HEK293 (cell line): Measurements from ENCODE around the gene ATP2B3.
A peak's percentile ranks its signal among the peaks of the same experiment; 100 is the strongest.

ENCODE experiments used
- CTCF ChIA-PET: fragments of 350-600 bp; formaldehyde crosslinking; extraction: SDS; loops from one replicate; lab custom pipeline; 2021; ENCODE audit warnings: antibody characterized with exemption; lab: Yijun Ruan, JAX
- POLR2A ChIA-PET: fragments of 300-600 bp; formaldehyde crosslinking; extraction: SDS; loops from one replicate; lab custom pipeline; 2020; ENCODE audit warnings: antibody characterized with exemption, inconsistent platforms; lab: Yijun Ruan, JAX
- H3K27ac ChIP-seq: fragments of 200-500 bp; sonication (Bioruptor generic); 2 replicates; pipeline ENCODE4 v1.5.1; 2014; ENCODE audit warnings: low read depth, low read length, control low read depth, inconsistent platforms; ENCODE audit errors: extremely low read depth
- H3K36me3 ChIP-seq, 2 experiments: fragments of 200-500 bp in 1 of 2; sonication (Bioruptor generic) in 1 of 2; 1 replicate in 1 of 2; 2 replicates in 1 of 2; pipeline ENCODE4 v1.5.1; 2014 to 2017; ENCODE audit warnings: inconsistent platforms in 2 of 2, low read length in 2 of 2; ENCODE audit not compliant: control insufficient read depth in 2 of 2, insufficient read depth in 1 of 2
- H3K4me1 ChIP-seq: fragments of 200-500 bp; sonication (Bioruptor generic); 2 replicates; pipeline ENCODE4 v1.5.1; 2014; ENCODE audit warnings: mild to moderate bottlenecking, low read length, inconsistent platforms; ENCODE audit not compliant: control insufficient read depth, insufficient read depth
- H3K4me3 ChIP-seq: 2 replicates; pipeline ENCODE4 v1.5.1; 2011; ENCODE audit warnings: low read depth, mild to moderate bottlenecking, control low read depth, low read length, moderate library complexity
- H3K9me3 ChIP-seq: fragments of 200-500 bp; sonication (Bioruptor generic); 2 replicates; pipeline ENCODE4 v1.5.1; 2014; ENCODE audit warnings: low read depth, low read length, inconsistent platforms; ENCODE audit not compliant: control insufficient read depth, insufficient read depth
- EGR2 ChIP-seq: fragments of 450-650 bp; formaldehyde crosslinking; IDR thresholded peaks from 2 replicates; pipeline ENCODE4 v1.5.1; 2016; ENCODE audit warnings: low read depth, missing biosample characterization, missing genetic modification characterization
- KLF10 ChIP-seq: fragments of 450-650 bp; IDR thresholded peaks from 2 replicates; pipeline ENCODE4 v1.5.1; 2018; ENCODE audit warnings: missing biosample characterization, mild to moderate bottlenecking, missing genetic modification characterization
- SCRT2 ChIP-seq: fragments of 450-650 bp; formaldehyde crosslinking; IDR thresholded peaks from 2 replicates; pipeline ENCODE4 v1.5.1; 2016; ENCODE audit warnings: missing biosample characterization, missing genetic modification characterization
- TRIM28 ChIP-seq: IDR thresholded peaks from 2 replicates; pipeline ENCODE4 v1.6.1; 2011; ENCODE audit warnings: low read length, control low read depth, borderline replicate concordance
- ZBTB11 ChIP-seq: fragments of 450-650 bp; formaldehyde crosslinking; conservative IDR thresholded peaks from 2 replicates; pipeline ENCODE4 v1.5.1; 2016; ENCODE audit warnings: low read depth, missing biosample characterization, missing genetic modification characterization
- ZFHX2 ChIP-seq: fragments of 450-650 bp; formaldehyde crosslinking; conservative IDR thresholded peaks from 2 replicates; pipeline ENCODE4 v1.5.1; 2016; ENCODE audit warnings: missing biosample characterization, missing genetic modification characterization
- ZFP69B ChIP-seq: fragments of 450-650 bp; formaldehyde crosslinking; IDR thresholded peaks from 2 replicates; pipeline ENCODE4 v1.5.1; 2016; ENCODE audit warnings: missing biosample characterization, missing genetic modification characterization
- ZIC2 ChIP-seq: fragments of 450-650 bp; formaldehyde crosslinking; IDR thresholded peaks from 2 replicates; pipeline ENCODE4 v1.5.1; 2016; ENCODE audit warnings: missing biosample characterization, missing genetic modification characterization
- ZNF169 ChIP-seq: fragments of 450-650 bp; formaldehyde crosslinking; IDR thresholded peaks from 2 replicates; pipeline ENCODE4 v1.5.1; 2016; ENCODE audit warnings: missing biosample characterization, missing genetic modification characterization
- ZNF214 ChIP-seq: fragments of 450-650 bp; formaldehyde crosslinking; IDR thresholded peaks from 2 replicates; pipeline ENCODE4 v1.5.1; 2017; ENCODE audit warnings: missing biosample characterization, mild to moderate bottlenecking, missing genetic modification characterization, borderline replicate concordance
- ZNF266 ChIP-seq: fragments of 450-650 bp; formaldehyde crosslinking; IDR thresholded peaks from 2 replicates; pipeline ENCODE4 v1.5.1; 2016; ENCODE audit warnings: missing biosample characterization, missing genetic modification characterization, low read depth
- ZNF302 ChIP-seq: fragments of 450-650 bp; formaldehyde crosslinking; IDR thresholded peaks from 2 replicates; pipeline ENCODE4 v1.5.1; 2016; ENCODE audit warnings: missing biosample characterization, missing genetic modification characterization, low read depth
- ZNF311 ChIP-seq: fragments of 450-650 bp; formaldehyde crosslinking; IDR thresholded peaks from 2 replicates; pipeline ENCODE4 v1.5.1; 2017; ENCODE audit warnings: missing biosample characterization, missing genetic modification characterization, borderline replicate concordance
- ZNF416 ChIP-seq: fragments of 450-650 bp; formaldehyde crosslinking; IDR thresholded peaks from 2 replicates; pipeline ENCODE4 v1.5.1; 2016; ENCODE audit warnings: missing biosample characterization, missing genetic modification characterization
- ZNF423 ChIP-seq: fragments of 450-650 bp; formaldehyde crosslinking; IDR thresholded peaks from 2 replicates; pipeline ENCODE4 v1.5.1; 2016; ENCODE audit warnings: missing biosample characterization, missing genetic modification characterization
- ZNF501 ChIP-seq: fragments of 450-650 bp; formaldehyde crosslinking; IDR thresholded peaks from 2 replicates; pipeline ENCODE4 v1.5.1; 2016; ENCODE audit warnings: missing biosample characterization, missing genetic modification characterization
- ZNF510 ChIP-seq: fragments of 450-650 bp; formaldehyde crosslinking; IDR thresholded peaks from 2 replicates; pipeline ENCODE4 v1.5.1; 2018; ENCODE audit warnings: mild to moderate bottlenecking, missing genetic modification characterization, missing biosample characterization; ENCODE audit not compliant: insufficient replicate concordance
- ZNF514 ChIP-seq: fragments of 450-650 bp; formaldehyde crosslinking; IDR thresholded peaks from 2 replicates; pipeline ENCODE4 v1.5.1; 2016; ENCODE audit warnings: missing biosample characterization, missing genetic modification characterization
- ZNF529 ChIP-seq: fragments of 450-650 bp; formaldehyde crosslinking; IDR thresholded peaks from 2 replicates; pipeline ENCODE4 v1.5.1; 2017; ENCODE audit warnings: missing genetic modification characterization, missing biosample characterization; ENCODE audit not compliant: insufficient replicate concordance
- ZNF560 ChIP-seq: fragments of 450-650 bp; formaldehyde crosslinking; IDR thresholded peaks from 2 replicates; pipeline ENCODE4 v1.5.1; 2017; ENCODE audit warnings: missing biosample characterization, missing genetic modification characterization, borderline replicate concordance
- ZNF792 ChIP-seq: fragments of 450-650 bp; formaldehyde crosslinking; IDR thresholded peaks from 2 replicates; pipeline ENCODE4 v1.5.1; 2016; ENCODE audit warnings: missing biosample characterization, missing genetic modification characterization

Gene ATP2B3

DNA sequence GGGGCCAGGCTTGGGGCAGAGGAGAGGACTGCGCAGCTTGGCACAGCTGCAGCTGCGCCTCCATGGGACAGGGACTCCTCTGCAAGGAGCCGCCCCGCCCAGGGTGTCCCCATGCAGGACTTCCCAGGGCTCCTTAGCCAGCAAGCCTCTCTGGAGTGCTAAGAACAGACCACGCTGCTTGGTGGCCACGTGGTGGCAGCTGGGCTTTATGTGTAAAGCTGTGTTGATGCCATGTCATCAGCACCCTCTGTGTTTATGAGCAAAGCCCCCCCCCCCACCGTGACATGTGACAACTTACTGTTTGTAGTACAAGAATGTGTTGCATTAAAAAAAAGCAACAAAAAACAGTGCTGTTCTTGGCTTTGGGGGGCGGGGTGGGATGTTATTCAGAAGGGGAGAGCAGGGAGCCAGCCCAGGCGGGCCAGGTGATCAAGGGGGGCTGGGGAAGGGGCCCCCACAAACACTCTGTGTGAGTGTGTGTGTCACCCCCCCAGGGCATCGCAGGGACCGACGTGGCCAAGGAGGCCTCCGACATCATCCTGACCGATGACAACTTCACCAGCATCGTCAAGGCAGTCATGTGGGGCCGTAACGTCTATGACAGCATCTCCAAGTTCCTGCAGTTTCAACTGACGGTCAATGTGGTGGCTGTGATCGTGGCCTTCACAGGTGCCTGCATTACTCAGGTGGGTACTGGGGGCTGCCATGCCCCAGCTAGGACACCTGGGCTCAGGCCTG is 40.3 kb downstream of the ATP2B3 start:
- H3K9me3 ChIP-seq = no peaks in the 10 kb centered on the region
- POLR2A ChIA-PET = no interaction called here

GRCh38 chrX:153560000-153560399 is 42.6 kb downstream of the ATP2B3 start:
- no peaks in the 10 kb centered on the region for H3K4me1 ChIP-seq
- POLR2A ChIA-PET = no interaction called here
- TF ChIP-seq ZNF302 (tag by site-specific recombination) (no peak), TRIM28 (no peak), KLF10 (tag by site-specific recombination) (no peak), ZNF560 (tag by site-specific recombination) (no peak), ZNF169 (tag by site-specific recombination) (no peak), EGR2 (tag by site-specific recombination) (peak; percentile 21; the same call in 1 of the 2 replicates), ZFHX2 (tag by site-specific recombination) (0 out of 2 replicates have a peak, but pooled peaks have one; percentile 19)
- TF ChIP-seq, all 188 proteins: peak for 2
- no peak overlapping the region for H3K4me3 ChIP-seq
- no peak overlapping the region for H3K27ac ChIP-seq
- CTCF ChIA-PET = interaction anchor here (0.6 to 1.0 kb wide), 5 partner anchors 20 to 772 kb away, joined by 3 to 5 read pairs (median 4); no protein-coding TSS in a partner anchor
- no peaks in the 10 kb centered on the region for H3K9me3 ChIP-seq
- no peaks in the 10 kb centered on the region for H3K36me3 ChIP-seq

More for the DNA sequence above, 40.3 kb downstream of the ATP2B3 start:
- H3K36me3 ChIP-seq = no peaks in the 10 kb centered on the region
- H3K4me1 ChIP-seq = no peaks in the 10 kb centered on the region
- H3K27ac ChIP-seq = no peak overlapping the region
- CTCF ChIA-PET = interaction anchor here (1.1 to 1.4 kb wide), 2 partner anchors 110 to 150 kb away, joined by 4 read pairs; no protein-coding TSS in a partner anchor
- H3K4me3 ChIP-seq = no peak overlapping the region
- no peak for TF ChIP-seq ZNF510 (tag by site-specific recombination)
- peak; percentile 28; the same call in 1 of the 2 replicates for TF ChIP-seq ZIC2 (tag by site-specific recombination)
- no peak for TF ChIP-seq SCRT2 (tag by site-specific recombination)

DNA sequence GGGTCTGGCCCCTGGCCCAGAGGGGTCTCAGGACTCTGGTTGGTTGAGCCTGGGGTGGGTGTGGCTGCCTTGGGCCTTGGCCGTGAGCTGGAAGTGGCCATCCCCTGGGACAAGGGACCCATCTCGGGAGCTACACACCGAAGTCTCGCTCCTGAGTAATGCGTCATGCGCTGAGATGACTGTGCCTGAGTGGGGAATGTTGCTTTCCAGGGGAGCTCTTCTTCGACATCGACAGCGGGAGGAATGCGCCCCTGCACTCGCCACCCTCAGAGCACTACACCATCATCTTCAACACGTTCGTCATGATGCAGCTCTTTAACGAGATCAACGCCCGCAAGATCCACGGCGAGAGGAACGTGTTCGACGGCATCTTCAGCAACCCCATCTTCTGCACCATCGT is 43.0 kb downstream of the ATP2B3 start:
- Histone ChIP-seq H3K4me1 (no peaks in the 10 kb centered on the region), H3K9me3 (no peaks in the 10 kb centered on the region), H3K27ac (no peak overlapping the region), H3K4me3 (no peak overlapping the region), H3K36me3 (no peaks in the 10 kb centered on the region)
- CTCF ChIA-PET = interaction anchor here (0.6 to 0.7 kb wide), 3 partner anchors 21 to 772 kb away, joined by 3 to 5 read pairs (median 4); no protein-coding TSS in a partner anchor
- POLR2A ChIA-PET = no interaction called here
- TF ChIP-seq ZNF529 = no peak
- no peak for TF ChIP-seq ZNF266
- no peak for TF ChIP-seq ZNF514 (tag by site-specific recombination)
- no peak for TF ChIP-seq ZNF423
- TF ChIP-seq ZNF792 = no peak
- TF ChIP-seq ZBTB11 (tag by site-specific recombination) = no peak
- no peak for TF ChIP-seq ZFP69B (tag by site-specific recombination)
- no peak for TF ChIP-seq ZNF214 (tag by site-specific recombination)
- TF ChIP-seq ZNF501 (tag by site-specific recombination) = no peak
- TF ChIP-seq ZNF416 (tag by site-specific recombination) = no peak
- TF ChIP-seq ZNF311 (tag by site-specific recombination) = no peak
